NB4 (cell line): ENCODE results near the gene JPT1.

Experiments used
- CTCF ChIP-seq: IDR thresholded peaks from one replicate; pipeline ENCODE4 v1.5.1; 2012; ENCODE audit warnings: low read depth, low read length
- MAX ChIP-seq: IDR thresholded peaks from 2 replicates; pipeline ENCODE4 v1.6.1; 2011; ENCODE audit warnings: low read depth, low read length
- MYC ChIP-seq: IDR thresholded peaks from 2 replicates; pipeline ENCODE4 v1.6.1; 2011; ENCODE audit warnings: low read depth, low read length
- POLR2A ChIP-seq: IDR thresholded peaks from 2 replicates; pipeline ENCODE4 v1.6.1; 2011; ENCODE audit warnings: mild to moderate bottlenecking; ENCODE audit not compliant: insufficient read length; ENCODE audit errors: extremely low read depth

GRCh38 chr17:75110234-75110937 is 43.9 kb downstream of the JPT1 start:
- no peak for TF ChIP-seq POLR2A
- no peak for TF ChIP-seq CTCF
- TF ChIP-seq MYC: no peak
- no peak for TF ChIP-seq MAX
